ENCODE data around the gene HNF1B. TPM values are rescaled to one million over a fixed set of nuclear protein-coding genes. Genes with fewer than 3 reads are reported as not detected.

HNF1B gene
- total RNA-seq, 1 experiment from 2014 or later: not detected

DNA sequence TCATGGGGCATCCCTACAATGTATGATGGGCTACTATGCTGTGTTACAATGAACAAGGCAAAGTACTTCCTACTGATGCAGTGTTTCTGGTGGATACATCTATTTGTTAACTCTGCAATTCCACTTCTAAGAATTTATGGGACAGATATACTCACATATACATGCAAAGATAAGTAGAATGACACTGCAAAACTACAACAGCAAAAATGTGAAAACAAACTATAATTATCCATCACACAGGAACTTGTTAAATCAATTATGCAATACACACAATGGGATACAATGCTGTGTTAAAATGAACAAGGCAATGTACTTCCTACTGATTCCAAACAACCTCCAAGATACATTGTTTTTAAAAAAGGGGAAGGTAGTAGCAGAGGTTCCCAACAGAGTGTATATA is 104.8 kb downstream of the HNF1B start:
- Histone ChIP-seq H4K20me1 (ENCODE audit: insufficient read depth) (peaks cover 14% of the 10 kb centered on the region), H3K27ac (no peak overlapping the region), H3K9me2 (ENCODE audit: insufficient read depth) (no peaks in the 10 kb centered on the region), H3K36me3 (ENCODE audit: low read depth) (peaks cover 33% of the 10 kb centered on the region), H3F3A (ENCODE audit: insufficient read depth, low read depth) (no peaks in the 10 kb centered on the region), H3K27me3 (ENCODE audit: insufficient read depth, low read depth) (no peaks in the 10 kb centered on the region), H3K4me1 (replicated peaks; ENCODE audit: insufficient read depth) (peaks cover 15% of the 10 kb centered on the region), H3K9me3 (ENCODE audit: insufficient read depth, low read depth) (no peaks in the 10 kb centered on the region), H2AFZ (no peak overlapping the region), H3K4me3 (no peak overlapping the region), H3K4me2 (no peak overlapping the region), H3K79me2 (ENCODE audit: low read depth) (peaks cover 55% of the 10 kb centered on the region)
- intact Hi-C loops (cut with micrococcal nuclease; ENCODE audit: unreplicated experiment): no loop called here
- POLR2A ChIA-PET (ENCODE audit: unreplicated experiment): no interaction called here
- no peak for TF ChIP-seq EZH2 (IDR thresholded peaks at IDR 0.05; ENCODE audit: low read depth)
- no peak for TF ChIP-seq CTCF (conservative IDR thresholded peaks at IDR 0.05)
- DNase-seq: no peak
- BruUV-seq (replicated peaks): no TSS peak
- CTCF ChIA-PET: no interaction called here

DNA sequence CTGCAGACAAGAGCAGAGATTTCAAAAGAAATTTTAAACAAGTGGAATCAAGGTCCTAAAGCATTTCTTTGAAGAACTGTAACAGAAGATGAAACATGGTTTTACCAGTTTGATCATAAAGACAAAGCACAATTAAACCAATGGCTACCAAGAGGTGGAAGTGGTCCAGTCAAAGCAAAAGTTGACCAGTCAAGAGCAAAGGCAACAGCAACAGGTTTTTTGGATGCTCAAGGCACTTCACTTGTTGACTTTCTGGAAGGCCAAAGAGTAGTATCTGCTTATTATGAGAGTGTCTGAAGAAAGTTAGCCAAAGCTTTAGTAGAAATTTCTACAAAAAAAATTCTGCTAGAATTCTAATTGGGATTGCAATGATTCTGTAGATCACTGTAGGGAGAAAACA is 106.9 kb downstream of the HNF1B start:
- Histone ChIP-seq H3K4me2 (no peak overlapping the region), H3K9me2 (ENCODE audit: insufficient read depth) (no peaks in the 10 kb centered on the region), H3K27ac (no peak overlapping the region), H3K9me3 (ENCODE audit: insufficient read depth, low read depth) (no peaks in the 10 kb centered on the region), H3K4me3 (no peak overlapping the region), H4K20me1 (ENCODE audit: insufficient read depth) (peaks cover 14% of the 10 kb centered on the region), H3K27me3 (ENCODE audit: insufficient read depth, low read depth) (no peaks in the 10 kb centered on the region), H3K4me1 (replicated peaks; ENCODE audit: insufficient read depth) (peaks cover 10% of the 10 kb centered on the region), H3K79me2 (ENCODE audit: low read depth) (peaks cover 53% of the 10 kb centered on the region), H3F3A (ENCODE audit: insufficient read depth, low read depth) (no peaks in the 10 kb centered on the region), H2AFZ (no peak overlapping the region), H3K36me3 (ENCODE audit: low read depth) (peaks cover 36% of the 10 kb centered on the region)
- BruUV-seq (replicated peaks): no TSS peak
- intact Hi-C loops (cut with micrococcal nuclease; ENCODE audit: unreplicated experiment): no loop called here
- TF ChIP-seq EZH2 (IDR thresholded peaks at IDR 0.05; ENCODE audit: low read depth) (no peak), CTCF (conservative IDR thresholded peaks at IDR 0.05) (no peak)
- POLR2A ChIA-PET (ENCODE audit: unreplicated experiment): no interaction called here
- DNase-seq: no peak
- CTCF ChIA-PET: no interaction called here

Other genes starting within 250 kb of the HNF1B start
- gene SYNRG, start 135.6 kb downstream of the HNF1B start, total RNA-seq (2021): 18.7 and 28.9 TPM in 2 replicates
- 23.5 and 31.8 TPM in 2 replicates for gene DDX52, start 101.6 kb downstream of the HNF1B start, total RNA-seq (2021)
- not detected in 2 replicates for gene TBC1D3K, start 179.4 kb upstream of the HNF1B start, total RNA-seq (2021)
- 25.2 and 33.5 TPM in 2 replicates for gene TBC1D3L, start 244.0 kb upstream of the HNF1B start, total RNA-seq (2021)